ENCODE data around the gene CALHM1.

DNA sequence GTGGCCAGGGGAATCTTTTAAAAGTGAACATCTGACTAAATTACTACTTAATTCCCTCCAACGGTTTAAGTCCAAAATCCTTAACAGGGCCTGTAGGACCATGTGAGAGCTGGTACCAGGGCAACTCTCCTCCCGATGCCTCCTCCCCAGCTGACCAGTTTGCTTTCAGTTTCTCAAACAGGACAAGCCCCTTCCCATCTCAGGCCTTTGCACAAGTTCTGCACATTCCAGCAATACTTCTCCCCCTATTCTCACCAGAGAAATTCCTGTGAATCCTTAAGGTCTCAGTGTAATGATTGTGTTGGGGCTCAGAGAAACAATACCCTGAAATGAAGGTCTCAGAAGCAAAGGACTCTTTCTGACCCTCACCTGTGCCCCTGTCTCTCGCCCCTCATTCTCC, 8.0 kb upstream of the CALHM1 start:
- TF ChIP-seq, protein P1, sequence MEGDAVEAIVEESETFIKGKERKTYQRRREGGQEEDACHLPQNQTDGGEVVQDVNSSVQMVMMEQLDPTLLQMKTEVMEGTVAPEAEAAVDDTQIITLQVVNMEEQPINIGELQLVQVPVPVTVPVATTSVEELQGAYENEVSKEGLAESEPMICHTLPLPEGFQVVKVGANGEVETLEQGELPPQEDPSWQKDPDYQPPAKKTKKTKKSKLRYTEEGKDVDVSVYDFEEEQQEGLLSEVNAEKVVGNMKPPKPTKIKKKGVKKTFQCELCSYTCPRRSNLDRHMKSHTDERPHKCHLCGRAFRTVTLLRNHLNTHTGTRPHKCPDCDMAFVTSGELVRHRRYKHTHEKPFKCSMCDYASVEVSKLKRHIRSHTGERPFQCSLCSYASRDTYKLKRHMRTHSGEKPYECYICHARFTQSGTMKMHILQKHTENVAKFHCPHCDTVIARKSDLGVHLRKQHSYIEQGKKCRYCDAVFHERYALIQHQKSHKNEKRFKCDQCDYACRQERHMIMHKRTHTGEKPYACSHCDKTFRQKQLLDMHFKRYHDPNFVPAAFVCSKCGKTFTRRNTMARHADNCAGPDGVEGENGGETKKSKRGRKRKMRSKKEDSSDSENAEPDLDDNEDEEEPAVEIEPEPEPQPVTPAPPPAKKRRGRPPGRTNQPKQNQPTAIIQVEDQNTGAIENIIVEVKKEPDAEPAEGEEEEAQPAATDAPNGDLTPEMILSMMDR (IDR thresholded peaks at IDR 0.05; ENCODE audit: low read depth, low read length, missing input control): no peak
- no peak for TF ChIP-seq SP1 (IDR thresholded peaks at IDR 0.05)
- TF ChIP-seq RXRA (IDR thresholded peaks at IDR 0.05): no peak
- TF ChIP-seq YY1 (IDR thresholded peaks at IDR 0.05): no peak
- no peak for TF ChIP-seq TAF1 (conservative IDR thresholded peaks at IDR 0.05)
- TF ChIP-seq, protein P2, sequence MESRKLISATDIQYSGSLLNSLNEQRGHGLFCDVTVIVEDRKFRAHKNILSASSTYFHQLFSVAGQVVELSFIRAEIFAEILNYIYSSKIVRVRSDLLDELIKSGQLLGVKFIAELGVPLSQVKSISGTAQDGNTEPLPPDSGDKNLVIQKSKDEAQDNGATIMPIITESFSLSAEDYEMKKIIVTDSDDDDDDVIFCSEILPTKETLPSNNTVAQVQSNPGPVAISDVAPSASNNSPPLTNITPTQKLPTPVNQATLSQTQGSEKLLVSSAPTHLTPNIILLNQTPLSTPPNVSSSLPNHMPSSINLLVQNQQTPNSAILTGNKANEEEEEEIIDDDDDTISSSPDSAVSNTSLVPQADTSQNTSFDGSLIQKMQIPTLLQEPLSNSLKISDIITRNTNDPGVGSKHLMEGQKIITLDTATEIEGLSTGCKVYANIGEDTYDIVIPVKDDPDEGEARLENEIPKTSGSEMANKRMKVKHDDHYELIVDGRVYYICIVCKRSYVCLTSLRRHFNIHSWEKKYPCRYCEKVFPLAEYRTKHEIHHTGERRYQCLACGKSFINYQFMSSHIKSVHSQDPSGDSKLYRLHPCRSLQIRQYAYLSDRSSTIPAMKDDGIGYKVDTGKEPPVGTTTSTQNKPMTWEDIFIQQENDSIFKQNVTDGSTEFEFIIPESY (IDR thresholded peaks at IDR 0.05): no peak
- no peak for TF ChIP-seq EGR1 (IDR thresholded peaks at IDR 0.05; ENCODE audit: low read depth in 2 of 2)
- TF ChIP-seq, protein P3, sequence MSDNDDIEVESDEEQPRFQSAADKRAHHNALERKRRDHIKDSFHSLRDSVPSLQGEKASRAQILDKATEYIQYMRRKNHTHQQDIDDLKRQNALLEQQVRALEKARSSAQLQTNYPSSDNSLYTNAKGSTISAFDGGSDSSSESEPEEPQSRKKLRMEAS (IDR thresholded peaks at IDR 0.05): no peak
